ENCODE data around the gene PAEP.

Gene PAEP

DNA sequence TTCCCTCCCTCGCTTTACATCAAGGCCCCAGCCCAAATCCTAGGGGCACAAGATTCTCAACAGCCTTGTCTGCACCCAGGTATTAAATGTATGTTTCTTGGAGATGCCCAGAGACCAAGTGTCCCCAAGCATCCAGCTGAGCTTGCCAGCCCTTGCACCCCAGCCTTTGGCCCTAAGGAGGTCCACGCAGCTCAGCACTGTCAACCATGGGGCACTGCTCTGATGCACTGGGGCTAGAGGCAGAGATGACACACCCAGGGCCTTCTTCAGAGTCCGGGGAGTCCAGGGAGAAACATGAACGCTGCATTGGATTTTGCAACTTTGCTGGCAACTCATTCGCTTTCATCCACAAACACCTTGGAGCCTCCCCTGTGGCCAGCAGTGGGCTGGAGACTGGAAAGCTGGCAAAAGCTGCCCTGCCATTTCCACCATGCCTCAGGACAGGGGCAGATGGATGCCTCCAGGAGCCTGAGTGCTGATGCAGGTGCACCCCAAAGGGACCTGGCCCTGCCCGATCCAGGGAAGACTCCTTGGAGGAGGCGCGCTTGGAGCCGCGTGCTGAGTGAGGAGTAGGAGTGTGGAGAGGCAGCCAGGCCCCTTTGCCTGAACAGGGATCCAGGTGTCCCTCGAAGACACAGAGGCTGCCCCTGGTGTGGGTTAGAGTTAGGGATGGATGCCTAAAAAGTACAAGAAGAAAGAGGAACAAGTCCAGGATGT is 19.3 kb downstream of the PAEP start:
- DNase-seq: no peak

DNA sequence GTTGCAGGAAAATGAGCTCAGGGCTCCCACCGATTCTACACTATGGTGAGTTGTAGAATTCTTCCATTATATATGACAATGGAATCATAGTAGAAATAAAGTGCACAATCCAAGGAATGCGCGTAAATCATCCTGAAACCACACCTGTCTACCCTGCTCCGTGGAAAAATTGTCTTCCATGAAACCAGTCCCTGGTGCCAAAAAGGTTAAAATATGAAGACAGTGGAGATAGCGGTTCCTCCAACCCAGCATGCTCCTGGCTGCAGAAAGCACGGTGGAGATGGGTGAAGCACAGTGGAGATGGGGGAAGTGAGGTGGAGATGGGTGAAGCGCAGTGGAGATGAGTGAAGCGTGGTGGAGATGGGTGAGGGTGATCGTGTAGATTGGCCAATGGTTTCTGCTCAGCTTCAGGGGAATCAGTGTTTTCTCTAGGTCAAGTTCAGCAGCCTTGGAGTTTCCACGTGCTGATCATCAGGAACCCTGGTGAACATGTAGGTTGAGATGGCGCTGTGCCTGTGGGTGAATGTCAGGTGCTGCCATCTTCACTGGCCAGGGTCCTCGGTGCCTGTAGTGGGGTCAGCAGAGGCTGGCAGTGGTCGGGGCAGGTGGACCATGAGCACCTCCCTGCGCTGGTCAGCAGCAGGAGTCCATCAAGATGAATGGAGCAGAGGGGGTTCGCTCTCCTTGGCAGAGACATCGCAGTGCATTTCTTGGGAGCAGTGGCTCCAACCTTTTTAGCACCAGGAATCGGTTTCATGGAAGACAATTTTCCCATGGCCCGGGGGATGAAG is 20.3 kb downstream of the PAEP start:
- no peak for DNase-seq

DNA sequence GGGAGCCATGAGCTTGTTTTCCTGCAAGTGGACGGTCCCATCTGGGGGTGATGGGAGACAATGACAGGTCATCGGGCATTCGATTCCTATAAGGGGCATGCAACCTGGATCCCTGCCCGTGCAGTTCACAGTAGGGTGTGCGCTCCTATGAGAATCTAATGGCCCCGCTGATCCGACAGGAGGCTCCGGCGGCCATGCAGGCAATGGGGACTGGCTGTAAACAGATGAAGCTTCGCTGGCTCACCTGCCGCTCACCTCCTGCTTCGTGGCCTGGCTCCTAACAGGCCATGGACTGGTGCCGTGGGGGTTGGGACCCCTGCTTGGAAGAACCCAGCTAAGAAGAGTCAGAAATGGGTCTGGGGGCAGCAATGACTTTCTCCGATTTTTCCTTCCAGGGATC is 21.0 kb downstream of the PAEP start:
- no peak for DNase-seq

DNA sequence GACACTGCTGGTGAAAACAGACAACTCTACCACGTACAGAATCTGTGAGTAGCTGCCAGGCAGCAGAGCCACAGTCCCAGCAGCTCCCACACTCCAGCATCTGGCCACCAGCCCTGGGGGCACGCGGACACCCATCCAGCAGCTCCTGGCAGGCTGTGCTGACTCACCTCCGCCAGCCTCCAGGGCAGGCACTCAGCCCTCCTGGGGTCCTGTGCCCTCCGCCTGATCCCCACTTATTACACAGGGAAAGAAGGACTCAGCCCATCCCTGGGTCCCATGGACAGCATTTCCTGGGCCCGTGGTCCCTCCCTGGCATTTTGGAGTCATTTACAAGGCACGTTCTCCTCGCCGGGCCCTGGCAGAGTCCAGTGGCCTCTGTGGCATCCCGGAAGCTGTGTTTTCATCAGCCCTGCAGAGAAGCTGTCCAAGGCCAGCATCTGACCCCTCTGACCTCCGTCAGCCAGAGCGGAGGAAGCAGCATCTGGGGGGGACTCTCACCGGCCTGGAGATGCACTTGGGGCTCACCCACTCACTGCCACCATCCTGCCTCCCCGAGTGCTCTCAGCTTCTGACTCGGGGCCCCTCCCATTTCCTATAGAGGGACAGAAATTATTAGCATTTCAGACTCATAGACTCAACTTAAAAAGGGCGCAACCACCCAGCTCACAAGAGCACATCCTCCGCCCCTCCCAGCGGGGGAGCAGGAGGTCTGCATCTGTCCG is 21.6 kb downstream of the PAEP start:
- DNase-seq: no peak

DNA sequence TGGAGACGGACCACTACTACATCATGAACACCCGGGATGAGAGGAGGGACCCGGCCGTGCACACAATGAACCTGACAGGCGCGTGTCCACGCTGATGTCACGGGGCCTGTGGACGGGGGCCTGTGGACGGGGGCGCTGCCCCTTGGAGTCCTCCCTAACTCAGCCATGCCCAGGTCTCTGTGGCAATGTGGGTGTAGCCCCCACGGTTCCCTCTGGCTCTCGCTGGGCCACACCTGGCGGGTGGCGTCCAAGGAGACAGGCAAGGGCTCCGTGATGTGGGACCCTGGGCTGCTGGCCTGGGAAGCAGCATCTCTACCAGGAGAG is 22.1 kb downstream of the PAEP start:
- no peak for DNase-seq

DNA sequence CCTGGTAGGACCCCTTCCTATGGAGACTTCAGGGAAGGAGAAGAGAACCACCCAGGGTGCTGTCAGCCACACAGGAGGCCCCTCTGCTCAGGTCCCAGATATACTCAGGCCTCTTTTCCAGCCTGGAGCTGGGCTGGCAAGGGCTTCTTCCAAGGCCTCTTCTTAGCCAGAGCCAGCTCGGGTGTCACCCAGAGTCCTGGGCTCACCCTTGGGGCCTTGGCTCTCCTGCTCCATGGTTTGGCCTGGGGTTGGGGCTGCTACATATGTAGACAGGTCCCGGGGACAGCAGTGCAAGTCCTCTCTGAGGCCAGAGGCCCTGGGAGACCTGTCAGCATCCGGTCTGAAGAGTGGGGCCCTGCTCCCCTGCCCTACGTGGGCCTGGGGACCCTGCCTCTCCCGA is 22.8 kb downstream of the PAEP start:
- no peak for DNase-seq

DNA sequence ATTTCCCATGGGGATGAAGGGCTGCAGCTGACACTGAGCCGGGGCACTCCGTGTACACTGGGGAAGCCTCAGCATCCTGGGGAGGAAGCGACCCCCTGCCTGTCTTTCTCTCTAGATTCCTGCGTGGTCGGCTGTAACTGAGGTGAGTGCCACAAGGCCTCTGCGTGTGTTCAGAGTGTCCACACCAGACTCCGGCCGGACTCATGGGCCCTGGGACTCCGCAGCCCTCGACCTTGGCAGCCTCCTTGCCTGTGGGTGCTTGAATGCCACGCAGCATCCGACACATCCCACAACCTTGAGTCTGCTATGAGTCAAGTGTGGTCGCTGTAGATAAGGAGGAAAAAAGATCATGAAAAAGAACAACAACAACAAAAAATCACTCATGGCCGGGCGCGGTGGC is 23.4 kb downstream of the PAEP start:
- no peak for DNase-seq

DNA sequence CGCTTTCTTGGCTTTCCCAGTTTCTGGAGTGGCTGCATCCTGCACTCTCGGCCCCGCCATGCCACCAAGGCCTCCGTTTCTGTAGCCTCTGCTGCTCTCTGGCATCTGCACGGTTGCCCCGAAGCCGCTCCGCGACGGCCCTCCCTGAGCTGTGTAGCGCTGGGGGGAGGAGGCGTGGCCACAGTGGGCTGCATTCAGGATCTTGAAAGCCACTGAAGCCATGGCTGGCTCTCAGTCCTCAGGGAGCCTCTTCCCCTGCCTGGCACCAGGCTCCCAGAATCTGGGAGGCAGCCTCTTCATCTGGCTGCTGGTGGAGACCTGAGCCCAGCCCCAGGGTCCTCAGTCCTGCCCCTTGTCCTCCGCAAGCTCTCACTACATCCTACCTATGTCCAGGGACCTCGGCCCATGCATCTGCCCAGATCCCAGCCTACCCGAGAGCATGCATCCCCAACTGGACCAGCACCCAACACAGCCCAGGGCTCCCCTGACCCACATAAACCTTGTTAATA is 25.1 kb downstream of the PAEP start:
- no peak for DNase-seq

DNA sequence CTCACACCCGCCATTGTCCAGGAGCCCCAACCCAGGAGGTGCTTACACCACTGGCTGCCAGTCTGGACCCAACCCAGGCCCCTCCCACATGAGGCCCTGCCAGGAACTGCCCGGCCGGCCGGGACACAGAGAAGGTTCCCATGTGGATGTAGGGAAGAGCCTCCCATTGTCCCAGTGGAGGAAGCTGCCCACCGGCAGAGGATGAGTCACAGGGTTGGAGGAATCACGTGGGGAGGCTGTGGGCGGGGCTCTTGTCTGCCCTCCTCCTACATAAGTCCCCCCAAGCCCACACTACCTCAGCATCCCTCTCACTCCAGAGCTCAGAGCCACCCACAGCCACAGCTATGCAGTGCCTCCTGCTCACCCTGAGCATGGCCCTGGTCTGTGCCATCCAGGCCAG is 26.1 kb downstream of the PAEP start:
- no peak for DNase-seq

DNA sequence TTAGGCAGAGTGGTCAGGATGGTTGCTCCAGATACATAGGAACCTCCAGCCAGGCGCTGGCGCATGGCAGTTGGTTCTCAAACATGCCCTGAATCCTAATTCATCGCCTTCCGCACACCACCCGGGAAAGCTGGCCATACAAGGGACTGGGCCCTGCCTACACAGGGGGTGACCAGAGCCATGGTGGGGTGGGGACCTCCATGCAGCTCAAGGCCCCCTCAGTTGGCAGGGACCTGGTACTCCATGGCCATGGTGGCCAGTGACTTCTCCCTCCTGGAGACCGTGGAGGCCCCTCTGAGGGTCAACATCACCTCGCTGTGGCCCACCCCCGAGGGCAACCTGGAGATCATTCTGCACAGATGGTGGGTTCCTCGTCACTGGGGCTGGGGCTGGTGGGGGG is 26.8 kb downstream of the PAEP start:
- no peak for DNase-seq

DNA sequence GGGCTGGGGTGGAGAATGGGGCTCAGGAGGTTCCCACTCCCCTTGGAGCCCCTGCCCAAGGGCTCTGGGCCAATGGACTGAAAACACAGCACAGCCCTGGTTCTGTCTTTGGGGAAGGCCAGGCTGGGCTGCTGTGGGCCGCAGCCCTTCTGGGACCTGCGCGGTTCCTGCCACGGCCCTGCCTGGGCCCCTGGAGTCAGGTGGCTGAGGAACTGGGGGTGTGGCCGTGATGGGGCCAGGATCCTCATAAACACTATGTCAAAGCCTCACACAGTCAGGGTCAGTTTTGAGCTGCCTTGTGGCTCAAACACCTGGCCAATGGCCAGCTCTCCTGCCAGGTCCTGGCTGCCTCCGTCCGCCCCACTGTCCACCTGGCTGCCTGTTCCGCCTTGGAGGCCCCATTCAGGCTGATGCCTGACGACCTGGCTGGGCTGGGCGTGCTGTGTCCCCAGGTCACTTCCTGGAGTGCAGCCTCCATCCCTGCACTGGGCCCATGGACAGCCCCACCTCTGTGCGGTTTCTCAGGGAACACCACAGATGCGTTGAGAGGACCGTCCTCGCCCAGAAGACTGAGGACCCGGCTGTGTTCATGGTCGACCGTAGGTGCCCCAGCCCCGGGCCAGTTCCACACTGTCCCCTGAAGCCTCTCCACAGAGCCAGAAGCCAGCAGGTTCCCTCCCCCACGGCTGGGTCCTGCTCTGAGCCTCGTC is 27.5 kb downstream of the PAEP start:
- DNase-seq: no peak

DNA sequence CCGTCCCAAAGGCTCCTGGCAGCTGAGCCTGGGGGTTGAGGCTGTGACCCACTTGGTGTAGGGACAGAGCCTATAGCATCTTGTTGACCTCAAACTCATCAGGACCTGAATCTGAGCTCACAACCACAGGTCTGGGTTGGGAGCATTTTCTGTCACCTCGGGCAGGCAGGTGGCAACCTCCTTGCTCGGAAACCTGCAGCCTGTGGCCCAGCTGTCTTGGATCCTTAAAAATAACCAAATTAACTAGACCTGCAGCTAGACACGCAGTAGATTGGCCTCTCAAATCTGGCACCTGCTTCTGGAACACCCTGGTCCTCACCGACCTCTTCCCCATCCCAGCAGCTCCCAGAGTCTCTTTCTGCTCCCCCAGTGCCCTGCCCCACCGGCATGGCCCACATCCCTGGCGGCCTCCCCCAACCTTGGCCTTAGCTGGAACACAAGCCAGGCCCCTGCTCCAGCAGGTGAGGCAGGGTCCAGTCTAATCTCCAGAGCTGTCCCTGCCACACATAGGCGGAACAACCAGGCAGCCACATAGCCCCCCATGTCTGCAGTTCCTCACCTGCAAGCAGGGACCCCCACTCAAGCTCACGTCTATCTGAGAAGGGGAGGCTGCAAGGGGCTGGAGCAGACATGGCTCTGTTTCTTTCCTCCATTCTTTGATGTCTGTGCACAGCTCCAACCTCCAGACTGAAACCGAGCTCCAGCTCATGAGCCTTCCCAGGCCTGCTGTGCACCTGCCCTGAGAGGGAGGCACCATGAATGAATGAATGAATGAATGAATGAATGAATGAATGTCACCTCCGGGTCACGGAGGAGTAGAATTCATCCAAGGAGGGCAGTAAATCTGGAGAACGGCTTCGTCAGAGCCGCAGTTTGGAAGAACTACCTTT is 28.3 kb downstream of the PAEP start:
- no peak for DNase-seq

DNA sequence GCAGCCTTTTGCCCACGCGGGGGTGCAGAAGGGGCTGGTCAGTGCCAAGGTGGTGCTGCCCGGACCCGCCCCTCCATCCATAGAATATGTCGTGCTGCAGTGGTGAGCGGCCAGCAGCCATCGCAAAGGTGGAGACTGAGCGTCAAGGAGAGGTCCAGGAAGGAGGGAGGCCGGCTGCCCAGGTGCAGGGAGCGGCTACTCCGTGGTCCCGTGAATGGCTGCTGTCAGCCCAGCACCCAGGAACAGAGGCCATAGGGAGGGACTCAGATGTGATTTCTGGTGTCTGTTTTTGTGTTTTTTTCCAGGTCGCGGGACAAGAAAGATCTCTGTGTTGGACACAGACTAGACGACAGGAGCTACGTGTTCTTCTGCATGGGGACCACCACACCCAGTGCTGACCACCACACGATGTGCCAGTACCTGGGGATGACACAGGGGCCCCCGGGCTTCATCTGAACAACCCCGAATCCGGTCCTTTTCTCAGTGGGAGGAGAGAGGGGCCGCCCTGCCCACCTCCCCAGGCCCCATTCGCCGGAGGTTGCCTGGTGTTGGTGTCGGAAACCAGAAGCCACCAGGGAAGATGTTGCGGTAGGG is 29.0 kb downstream of the PAEP start:
- no peak for DNase-seq

DNA sequence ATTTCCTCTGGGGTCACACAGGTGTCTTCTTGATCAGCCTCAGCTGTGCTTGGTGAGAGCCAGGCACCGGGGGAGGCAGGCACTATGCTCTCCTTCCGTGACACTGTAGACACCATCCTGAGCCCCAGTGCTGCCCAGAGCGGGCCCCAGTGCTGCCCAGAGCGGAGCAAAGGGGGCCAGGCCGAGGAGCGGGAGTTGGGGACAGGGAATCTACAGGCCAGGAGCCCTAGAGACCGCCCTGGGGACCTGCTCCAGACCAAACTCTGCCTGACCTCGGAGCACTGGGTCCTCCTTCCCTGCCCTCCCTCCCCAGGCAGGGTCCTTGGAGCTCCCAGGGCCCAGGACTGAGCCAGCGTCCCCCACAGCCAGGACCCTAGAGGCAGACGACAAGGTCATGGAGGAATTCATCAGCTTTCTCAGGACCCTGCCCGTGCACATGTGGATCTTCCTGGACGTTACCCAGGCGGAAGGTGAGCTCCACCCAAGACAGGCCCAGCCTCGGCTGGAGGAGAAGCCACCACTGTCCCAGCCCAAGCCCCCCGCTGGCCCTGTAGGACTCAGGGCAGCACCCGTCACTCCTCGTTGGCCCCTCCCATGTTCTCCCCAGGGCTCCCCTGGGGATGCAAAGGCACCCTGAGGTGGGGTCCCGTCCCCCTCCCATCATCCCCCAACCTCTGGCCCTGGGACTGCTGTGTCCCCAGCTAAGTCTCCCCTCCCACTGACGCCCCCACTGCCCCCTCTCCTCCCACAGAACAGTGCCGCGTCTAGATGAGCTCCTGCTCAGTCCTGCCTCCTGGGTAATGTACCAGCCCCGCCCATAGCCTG is 30.2 kb downstream of the PAEP start:
- DNase-seq: no peak

DNA sequence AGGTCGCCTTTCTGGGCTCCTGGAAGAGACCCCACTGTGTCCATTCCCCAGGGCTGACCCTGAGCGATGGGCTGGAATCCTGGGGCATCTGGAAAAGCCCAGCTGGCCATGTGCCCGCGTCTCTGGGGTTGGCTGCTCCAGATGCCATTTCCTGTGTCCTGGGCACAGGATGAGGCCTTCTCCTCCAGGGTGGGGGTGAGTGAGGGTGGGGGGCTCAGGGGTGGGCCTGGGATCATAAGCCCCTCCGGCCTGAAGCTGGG is 30.7 kb downstream of the PAEP start:
- DNase-seq: no peak

DNA sequence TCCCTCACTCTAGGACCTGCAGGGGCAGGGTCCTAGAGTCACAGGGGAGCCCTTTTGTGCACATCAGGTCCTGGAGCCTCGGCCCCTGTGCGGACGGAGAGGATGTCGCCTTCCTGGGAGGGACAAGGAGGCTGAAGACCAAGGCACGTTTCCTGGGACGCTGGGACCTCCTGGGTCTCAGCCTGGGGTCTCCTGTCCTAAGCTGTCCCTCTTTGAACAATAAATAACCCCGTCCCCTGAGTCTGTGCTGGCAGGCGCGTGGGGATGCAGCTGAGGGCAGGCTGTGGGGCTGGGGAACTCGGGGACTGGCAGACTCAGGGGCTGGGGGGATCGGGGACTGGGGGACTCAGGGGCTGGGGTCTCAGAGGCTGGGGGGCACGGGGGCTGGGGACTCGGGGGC is 31.1 kb downstream of the PAEP start:
- DNase-seq: no peak

DNA sequence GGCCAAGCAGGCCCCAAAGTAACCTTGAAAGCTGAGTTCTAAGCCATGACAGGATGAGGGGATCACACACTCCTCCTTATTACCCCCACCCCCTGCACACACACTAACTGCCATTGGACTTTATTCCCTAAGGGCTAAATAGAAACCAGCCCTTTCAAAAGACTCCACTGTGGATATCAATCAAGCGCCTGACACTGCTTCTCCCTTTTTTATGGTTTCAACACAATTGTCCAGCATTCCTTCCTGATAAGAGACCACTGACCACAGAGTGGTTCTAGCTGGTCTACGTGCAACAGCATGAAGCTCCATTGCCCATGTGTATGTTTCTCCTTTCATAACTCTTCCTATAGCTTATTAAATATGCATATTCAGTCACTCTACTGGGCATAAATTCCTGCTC is 34.7 kb downstream of the PAEP start:
- no peak for DNase-seq

DNA sequence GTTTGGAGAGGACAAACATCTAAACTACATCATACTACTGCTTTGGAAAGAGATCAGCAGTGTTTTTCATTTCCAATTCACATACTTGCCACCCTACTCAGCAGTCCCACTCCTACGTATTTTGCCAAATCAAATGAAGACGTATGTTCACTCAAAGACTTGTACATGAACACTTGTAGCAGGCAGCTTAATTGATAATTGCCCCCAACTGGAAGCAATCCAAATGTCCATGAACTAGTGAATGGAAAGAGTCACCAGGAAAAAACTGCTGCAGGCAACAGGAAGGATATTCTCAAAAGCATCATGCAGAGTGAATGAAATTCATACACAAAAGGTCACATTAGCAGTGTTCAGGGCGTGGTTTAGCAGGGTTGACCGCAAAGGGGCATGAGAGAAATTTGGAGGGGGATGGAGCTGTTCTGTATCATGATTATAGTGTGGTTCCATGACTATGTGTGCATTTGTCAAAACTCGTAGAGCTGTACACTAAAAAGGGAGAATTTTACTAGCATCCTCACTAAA is 38.8 kb downstream of the PAEP start:
- no peak for DNase-seq

DNA sequence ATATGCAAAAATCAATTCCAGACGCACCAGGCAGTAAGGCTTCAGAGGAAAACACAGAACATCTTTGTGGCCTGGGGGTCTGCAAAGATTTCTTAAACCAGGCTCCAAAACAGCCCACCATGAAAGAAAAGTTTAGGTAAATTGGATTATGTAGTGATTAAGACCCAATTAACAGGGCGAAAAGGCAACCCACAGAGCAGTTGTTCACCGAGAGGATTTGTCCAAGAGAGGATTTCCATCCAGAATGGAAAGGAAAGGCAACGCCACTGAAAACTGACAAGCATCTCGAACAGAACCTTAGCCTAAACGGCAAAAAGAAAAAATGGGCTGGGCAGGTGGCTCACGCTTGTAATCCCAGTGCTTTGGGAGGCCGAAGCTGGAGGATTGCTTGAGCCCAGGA is 40.4 kb downstream of the PAEP start:
- DNase-seq: no peak

DNA sequence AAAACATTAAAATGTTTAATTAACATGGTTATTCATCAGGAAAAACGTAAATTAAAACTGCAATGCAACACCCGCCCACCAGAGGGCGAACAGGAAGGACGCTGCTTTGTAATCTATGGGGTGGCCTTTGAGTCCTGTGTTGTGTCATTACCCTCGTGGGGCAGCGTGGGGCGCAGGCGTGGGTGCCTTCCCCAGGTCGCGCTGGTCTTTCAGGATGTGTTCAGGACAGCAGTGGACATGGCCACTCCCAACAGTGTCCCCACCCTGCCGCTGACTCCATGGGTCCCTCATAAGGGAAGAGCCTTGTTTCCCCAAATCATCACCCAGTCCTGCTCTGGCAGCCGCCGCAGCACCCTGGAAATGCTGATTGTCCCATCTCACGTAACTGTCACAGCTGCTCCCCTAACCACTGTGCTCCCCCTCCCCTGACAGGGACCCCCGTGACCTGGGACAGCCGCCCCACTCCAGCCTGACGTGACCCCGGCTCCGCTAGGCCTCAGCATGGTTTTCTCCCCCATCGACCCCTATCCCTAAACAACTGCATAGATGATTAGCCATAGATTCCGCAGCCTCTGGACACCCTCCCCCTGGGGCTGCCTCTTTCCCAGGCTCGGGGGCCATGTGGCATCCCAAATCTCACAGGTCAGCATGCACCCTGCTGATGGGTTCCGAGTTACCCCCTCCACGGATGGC is 41.4 kb downstream of the PAEP start:
- DNase-seq: no peak
